ENCODE data around the gene PRR14. TPM values are rescaled to one million over a fixed set of nuclear protein-coding genes. Genes with fewer than 3 reads are reported as not detected.

The PRR14 gene
- total and polyA plus RNA-seq, 2 of the 8 experiments (the other 6 are each of a cell fraction or from before 2014, with no cell fraction given) = 3.6 to 16.1 TPM

GRCh38 chr16:30641378-30641982, 9.3 kb upstream of the PRR14 start:
- Histone ChIP-seq H2BK5ac (ENCODE audit: low read depth, low read length) (no peak overlapping the region), H2BK15ac (ENCODE audit: low read length) (no peak overlapping the region), H2BK12ac (ENCODE audit: low read depth, low read length) (no peak overlapping the region), H3K27me3 (replicated peaks in 1 of 4; ENCODE audit: control insufficient read depth in 3 of 4, extremely low read depth in 1 of 4, insufficient read depth in 3 of 4, low read length in 3 of 4) (peaks cover 0 to 8% (median 1%) of the 10 kb centered on the region in 4 experiments; a peak in 3 of 7 replicates), H3K18ac (ENCODE audit: extremely low read depth, low read length) (no peak overlapping the region), H4K8ac (ENCODE audit: extremely low read depth, insufficient read depth, low read length) (no peak overlapping the region), H2BK20ac (ENCODE audit: low read length) (no peak overlapping the region), H4K20me1 (replicated peaks in 1 of 2; ENCODE audit: control insufficient read depth in 1 of 2, insufficient read depth in 2 of 2, low read length in 2 of 2) (no peaks in the 10 kb centered on the region), H3K4me3 (ENCODE audit: extremely low read depth in 1 of 4, insufficient read depth in 2 of 4, low read depth in 3 of 4, low read length in 4 of 4) (no peak overlapping the region), H3K4ac (replicated peaks; ENCODE audit: insufficient read length, low read depth, low read length) (no peak overlapping the region), H2BK120ac (replicated peaks; ENCODE audit: low read depth, low read length) (no peak overlapping the region), H3K9me3 (ENCODE audit: insufficient read depth in 2 of 2, low read depth in 1 of 2, low read length in 1 of 2) (no peaks in the 10 kb centered on the region), H3K9ac (replicated peaks in 1 of 4; ENCODE audit: extremely low read depth in 1 of 4, low read depth in 3 of 4, low read length in 3 of 4) (no peak overlapping the region), H3K79me1 (ENCODE audit: low read depth, low read length) (no peaks in the 10 kb centered on the region), H3K36me3 (ENCODE audit: control insufficient read depth in 2 of 4, insufficient read depth in 4 of 4, low read length in 3 of 4) (no peaks in the 10 kb centered on the region), H4K91ac (replicated peaks; ENCODE audit: insufficient read length, low read length) (no peak overlapping the region), H3K79me2 (ENCODE audit: control insufficient read depth in 1 of 2, insufficient read depth in 2 of 2, low read length in 2 of 2) (no peaks in the 10 kb centered on the region), H3K4me1 (replicated peaks in 1 of 4; ENCODE audit: control insufficient read depth in 3 of 4, insufficient read depth in 4 of 4, low read length in 3 of 4) (no peaks in the 10 kb centered on the region), H3K4me2 (ENCODE audit: insufficient read depth in 1 of 2, low read depth in 2 of 2, low read length in 2 of 2) (no peak overlapping the region), H2AK5ac (ENCODE audit: low read depth, low read length) (no peak overlapping the region), H3K23ac (ENCODE audit: insufficient read length) (no peak overlapping the region), H2AFZ (ENCODE audit: low read length) (no peak overlapping the region), H3K27ac (ENCODE audit: low read depth, low read length) (no peak overlapping the region), H4K5ac (ENCODE audit: insufficient read length, low read depth, low read length) (no peak overlapping the region), H3K56ac (replicated peaks; ENCODE audit: insufficient read length, low read depth, low read length) (no peak overlapping the region), H3K23me2 (ENCODE audit: low read depth, low read length) (no peaks in the 10 kb centered on the region), H3K14ac (ENCODE audit: insufficient read length) (no peak overlapping the region)
- TF ChIP-seq EGR1 (IDR thresholded peaks at IDR 0.05; ENCODE audit: borderline replicate concordance, low read depth, low read length) (no peak), BCL11A (IDR thresholded peaks at IDR 0.05; ENCODE audit: low read depth in 2 of 2, low read length in 2 of 2) (no peak), KDM5A (IDR thresholded peaks at IDR 0.05; ENCODE audit: low read length) (no peak), POLR2AphosphoS5 (IDR thresholded peaks at IDR 0.05; ENCODE audit: low read depth, low read length) (no peak), JUND (IDR thresholded peaks at IDR 0.05; ENCODE audit: low read length) (no peak), SP2 (IDR thresholded peaks at IDR 0.05; ENCODE audit: low read length) (no peak), SIRT6 (IDR thresholded peaks at IDR 0.05; ENCODE audit: low read length) (no peak), RXRA (IDR thresholded peaks at IDR 0.05; ENCODE audit: insufficient read depth, low read depth, low read length) (no peak), HDAC6 (IDR thresholded peaks at IDR 0.05; ENCODE audit: low read depth, low read length) (no peak), SRF (IDR thresholded peaks at IDR 0.05; ENCODE audit: low read depth, low read length) (no peak), ATF2 (IDR thresholded peaks at IDR 0.05; ENCODE audit: low read length) (no peak), TCF12 (IDR thresholded peaks at IDR 0.05; ENCODE audit: low read depth, low read length) (no peak)
- CTCF ChIA-PET (ENCODE audit: partially characterized antibody) = interaction anchor here (0.6 to 3.5 kb wide), 7 partner anchors 9 to 500 kb away, joined by 3 to 8 read pairs (median 3); partner anchors contain the start of gene PRR14
- POLR2A ChIA-PET (ENCODE audit: partially characterized antibody) = interaction anchor here (0.9 to 1.5 kb wide), 4 partner anchors 9 to 17 kb away, joined by 3 to 5 read pairs (median 4); partner anchors contain the start of gene FBRS
- 56% methylated on average over 3 of the region's 3 CpGs; no CpG with 5 or more reads in 1 of the 2 experiments for WGBS, 2 experiments (ENCODE audit: extremely low coverage in 1 of 2, insufficient coverage in 1 of 2, insufficient read length in 1 of 2, insufficient replicate concordance in 2 of 2, low coverage in 1 of 2, low lambda C conversion rate in 2 of 2, missing lambda C conversion rate in 1 of 2)
- FAIRE-seq (no peak), DNase-seq (ENCODE audit: low read depth in 1 of 2, low spot score in 2 of 2) (no peak)

Measured in H1 (cell line).